ENCODE data around the gene GGT6.
A peak's percentile ranks its signal among the peaks of the same experiment; 100 is the strongest.

The GGT6 gene

DNA sequence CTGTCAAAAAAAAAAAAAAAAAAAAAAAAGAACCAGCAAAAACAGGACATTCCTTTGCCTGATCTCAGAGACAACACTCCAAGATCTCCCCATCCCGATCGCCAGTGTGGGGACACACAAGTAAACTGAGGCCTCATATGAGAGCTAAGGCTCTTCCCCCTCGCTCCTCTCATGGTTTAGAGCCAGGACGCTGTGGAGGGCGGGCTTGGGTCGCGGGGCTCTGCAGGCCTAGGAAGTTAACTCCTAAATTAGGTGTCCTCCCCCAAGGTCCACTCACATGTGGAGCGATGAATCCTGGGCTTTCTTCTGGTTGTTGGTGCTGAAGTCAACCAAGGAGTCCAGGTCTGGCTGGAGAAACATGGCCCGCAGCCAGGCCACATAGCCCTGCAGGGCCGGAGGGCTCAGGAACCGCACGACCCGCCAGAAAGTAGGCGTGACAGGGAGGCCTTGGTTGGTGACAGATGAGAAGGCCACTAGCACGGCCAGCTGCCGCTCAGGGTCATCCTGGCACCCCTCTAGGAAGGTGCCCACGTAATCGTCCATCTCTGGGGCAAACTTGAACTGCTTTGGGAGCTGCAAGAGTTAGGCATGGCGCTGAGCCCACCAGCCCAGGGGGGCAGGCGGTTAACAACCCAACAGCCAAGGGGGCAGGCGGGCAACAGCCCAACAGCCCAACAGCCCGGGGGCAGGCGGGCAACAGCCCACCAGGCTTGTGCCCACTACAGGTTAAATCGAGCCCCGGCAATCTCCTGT, 10.4 kb downstream of the GGT6 start:
- no peak for DNase-seq

DNA sequence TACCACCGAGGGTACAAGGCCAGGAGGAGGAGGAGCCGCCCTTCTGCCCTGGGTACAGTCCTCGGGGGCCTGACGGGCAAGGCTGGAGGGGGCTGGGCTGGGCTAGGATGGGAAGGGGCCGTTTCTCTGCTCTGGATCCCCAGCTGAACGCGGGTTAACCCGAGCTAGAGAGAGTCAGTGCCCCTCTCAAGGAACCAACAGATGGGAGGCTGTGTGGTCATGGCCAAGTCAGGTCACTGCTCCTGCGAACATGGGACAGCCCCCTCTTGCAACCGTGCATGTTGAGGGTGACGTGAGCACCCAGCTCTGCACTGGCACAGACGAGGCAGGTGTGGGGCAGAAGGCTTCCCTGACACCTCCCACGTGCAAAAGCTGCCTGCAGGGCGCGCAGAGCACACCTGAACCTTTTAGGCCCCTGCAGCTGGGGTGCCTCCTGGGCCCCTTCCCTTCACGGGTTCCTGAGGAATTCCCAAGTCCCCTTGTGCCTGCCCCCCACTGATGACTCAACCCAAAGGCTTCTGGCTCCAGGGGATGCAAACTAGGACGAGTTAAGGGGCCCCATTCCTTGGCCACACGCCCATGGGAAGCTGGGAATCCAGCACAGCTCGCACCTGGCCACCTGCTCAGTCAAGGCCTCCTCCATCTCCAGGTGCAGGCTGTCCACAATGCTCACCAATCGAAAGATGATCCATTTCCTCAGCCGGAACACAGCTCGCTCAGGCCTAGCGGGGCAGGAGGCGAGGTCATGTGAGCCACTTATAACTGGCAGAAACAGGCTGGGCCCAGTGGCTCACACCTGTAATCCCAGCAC, 11.5 kb downstream of the GGT6 start:
- no peak for DNase-seq

GRCh38 chr17:4548061-4548461, 12.3 kb downstream of the GGT6 start:
- DNase-seq: no peak

GRCh38 chr17:4547118-4547906, 13.1 kb downstream of the GGT6 start:
- no peak for DNase-seq

DNA sequence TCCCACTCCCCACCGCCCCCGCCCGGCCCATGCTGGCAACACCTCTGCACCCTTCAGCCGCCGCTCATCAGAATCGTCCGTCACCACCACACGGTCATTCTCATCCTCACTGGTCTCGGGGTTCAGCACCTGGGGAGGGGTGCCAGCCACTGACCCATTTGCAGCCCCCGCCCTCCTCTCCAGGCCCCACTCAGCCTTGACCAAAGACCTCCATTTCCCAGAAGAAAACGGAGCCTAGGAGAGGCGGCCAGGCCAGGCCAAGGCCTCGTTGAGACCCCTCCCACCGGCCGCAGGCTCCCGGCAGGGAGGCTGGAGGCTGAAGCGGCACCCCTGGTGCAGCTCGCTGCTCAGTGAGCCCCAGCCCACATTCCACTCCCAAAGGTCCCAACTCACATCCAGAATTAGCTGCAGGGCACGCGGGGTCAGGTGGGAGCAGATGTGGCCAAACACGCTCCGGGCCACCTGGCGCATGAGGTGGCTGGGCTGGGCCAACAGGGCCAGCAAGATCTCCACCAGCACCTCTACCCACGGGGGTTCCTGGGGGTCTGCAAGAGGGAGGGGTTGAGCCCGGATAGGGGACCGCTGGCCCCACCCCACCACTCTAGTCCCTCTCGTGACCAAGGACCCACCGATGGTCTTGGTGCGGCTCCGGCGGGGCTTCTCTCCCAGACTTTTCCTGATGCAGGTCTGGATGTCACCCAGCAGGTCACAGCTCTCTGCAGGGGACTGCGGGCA, 15.0 kb downstream of the GGT6 start:
- no peak for DNase-seq

GRCh38 chr17:4544951-4545216, 15.5 kb downstream of the GGT6 start:
- no peak for DNase-seq

GRCh38 chr17:4544135-4544950, 16.0 kb downstream of the GGT6 start:
- DNase-seq: no peak

DNA sequence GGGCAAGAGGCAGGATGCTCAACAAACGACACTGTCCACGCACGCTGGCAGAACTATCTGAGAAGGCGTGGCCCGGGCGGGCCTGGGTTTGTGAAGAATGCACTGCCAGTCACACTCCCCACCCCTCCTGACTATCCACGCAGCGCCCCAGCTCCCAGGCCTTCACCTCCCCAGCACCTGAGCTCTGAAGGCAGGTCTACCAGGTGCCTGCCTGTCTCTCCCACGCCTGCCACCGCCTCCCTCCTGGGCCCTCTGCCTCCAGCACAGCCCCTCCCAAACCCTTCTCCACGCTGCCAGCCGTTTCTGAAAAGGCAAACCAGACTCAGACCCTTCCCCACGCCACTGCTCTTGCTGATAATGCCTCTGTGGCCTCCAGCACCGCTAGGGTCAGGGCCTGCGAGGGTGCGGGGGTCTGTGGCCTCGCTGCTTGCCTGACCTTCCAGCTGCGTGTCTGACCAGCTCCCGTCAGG, 16.8 kb downstream of the GGT6 start:
- no peak for DNase-seq

- no peak for DNase-seq
These were observed 17.6 kb downstream of the GGT6 start for GRCh38 chr17:4542726-4543191.

GRCh38 chr17:4542003-4542725, 18.2 kb downstream of the GGT6 start:
- DNase-seq: no peak

DNA sequence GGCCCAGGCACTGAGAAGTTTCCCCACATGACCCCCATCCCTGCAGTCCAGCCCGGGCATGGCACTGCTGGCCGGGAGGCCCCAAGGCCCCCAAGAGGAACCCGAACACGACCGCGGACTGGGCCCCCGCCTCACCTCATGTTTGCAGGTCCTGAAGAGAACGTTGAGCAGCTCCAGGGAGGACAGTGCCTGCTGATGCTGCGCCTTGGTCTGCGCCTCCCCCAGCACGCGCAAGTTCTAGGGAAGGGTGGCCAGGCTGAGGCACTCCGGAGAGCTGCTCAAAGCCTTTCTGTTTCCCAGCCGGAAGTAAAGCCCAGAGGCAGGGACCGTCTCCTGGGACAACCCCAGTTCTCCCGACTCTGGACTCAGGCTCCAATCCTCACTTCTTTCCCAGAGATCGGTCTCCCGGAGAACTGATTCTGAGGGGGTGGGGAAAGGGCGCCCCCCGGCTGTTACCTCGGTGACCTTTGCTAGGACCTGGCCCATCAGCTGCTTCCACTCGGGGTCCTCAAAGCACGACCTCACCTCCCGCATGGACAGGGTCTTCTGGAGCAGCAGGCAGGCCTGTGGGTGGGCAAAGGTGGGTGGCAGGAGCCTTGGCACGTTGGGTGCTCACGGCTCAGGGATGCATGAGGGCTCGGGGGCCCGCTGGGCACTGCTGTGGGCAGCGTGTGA, 18.9 kb downstream of the GGT6 start:
- peak; percentile 20 for DNase-seq

DNA sequence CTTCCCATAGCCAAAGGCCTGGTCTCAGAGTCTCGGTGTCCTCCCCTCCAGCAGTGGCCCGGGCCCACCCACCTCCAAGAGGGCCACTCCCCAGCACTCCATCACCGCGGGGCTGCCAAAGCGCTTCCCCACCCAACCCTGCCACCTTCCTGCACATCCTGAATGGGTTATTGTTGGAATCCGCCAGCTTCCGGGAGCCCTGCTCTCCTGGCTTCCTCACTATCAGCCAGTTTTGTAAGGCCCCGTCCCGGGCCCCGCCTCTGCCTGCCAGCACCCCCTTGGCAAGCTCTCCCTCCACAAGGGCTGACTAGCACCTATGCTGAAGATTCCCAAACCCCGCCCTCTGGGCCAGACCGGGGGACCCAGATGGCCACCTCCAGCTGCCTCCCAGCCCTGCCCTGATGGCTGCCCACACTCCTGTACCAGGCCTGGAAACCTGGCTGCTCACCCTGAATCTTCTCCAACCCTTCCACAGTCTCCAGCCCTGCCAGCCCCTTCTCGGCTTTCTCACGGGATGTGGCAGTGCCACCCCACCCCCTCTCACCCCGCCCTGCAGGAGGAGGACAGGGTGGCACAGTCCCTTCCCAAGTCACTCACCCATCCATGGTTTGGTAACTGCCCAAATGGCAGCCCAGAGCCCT, 19.6 kb downstream of the GGT6 start:
- no peak for DNase-seq

DNA sequence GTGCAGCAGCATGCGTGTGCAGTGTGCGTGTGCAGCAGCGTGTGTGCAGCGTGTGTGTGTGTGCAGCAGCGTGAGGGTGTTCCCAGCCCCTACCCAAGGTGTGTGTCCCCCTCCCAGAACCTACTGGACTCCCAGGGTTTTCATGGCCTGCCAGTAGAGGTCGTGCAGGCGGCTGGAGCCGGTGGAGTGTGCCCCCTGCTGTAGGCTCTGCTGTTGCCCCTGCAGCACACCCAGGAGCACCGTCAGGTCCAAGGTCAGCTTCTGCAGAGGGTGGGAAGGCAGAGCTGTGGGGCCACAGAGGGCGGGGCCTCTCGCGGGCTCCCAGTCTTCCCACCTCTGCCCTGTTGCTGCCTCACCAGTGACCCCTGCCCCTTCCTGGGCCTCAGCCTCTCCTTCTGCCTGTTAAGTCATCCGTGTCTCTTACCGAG, 20.1 kb downstream of the GGT6 start:
- DNase-seq: no peak

DNA sequence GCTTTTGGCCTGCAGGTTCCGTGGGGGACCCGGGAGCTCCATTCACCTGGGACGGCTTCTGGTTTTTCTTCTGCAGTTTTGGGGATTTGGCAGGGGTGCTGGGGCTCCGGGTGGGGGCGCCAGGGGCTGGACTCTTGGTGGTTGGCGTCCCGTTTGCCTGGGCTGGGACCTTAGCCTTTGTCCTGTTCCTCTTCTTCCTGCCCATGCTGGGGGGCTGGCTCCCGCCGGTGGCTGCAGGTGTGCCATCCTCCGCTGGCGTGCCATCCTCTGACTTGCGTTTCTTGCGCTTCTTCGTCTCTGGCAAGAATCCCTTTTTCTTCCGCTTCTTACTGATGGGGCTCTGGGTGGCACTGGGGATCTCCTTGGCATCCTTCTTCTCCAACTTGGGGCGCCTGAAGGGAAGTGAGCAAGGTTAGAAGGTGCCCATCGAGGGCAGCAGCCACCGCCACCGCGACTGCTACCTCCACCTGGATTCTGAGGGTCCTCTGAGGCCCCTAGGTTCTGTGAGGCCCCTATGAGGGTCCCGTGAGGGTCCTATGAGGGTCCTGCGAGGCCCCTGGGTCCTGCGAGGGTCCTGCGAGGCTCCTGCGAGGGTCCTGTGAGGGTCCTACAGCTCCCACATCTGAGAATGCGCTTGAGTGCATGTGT, 20.7 kb downstream of the GGT6 start:
- DNase-seq: no peak

- DNase-seq: no peak
These were observed 21.4 kb downstream of the GGT6 start for GRCh38 chr17:4539025-4539424.

GRCh38 chr17:4538236-4539002, 22.0 kb downstream of the GGT6 start:
- no peak for DNase-seq

DNA sequence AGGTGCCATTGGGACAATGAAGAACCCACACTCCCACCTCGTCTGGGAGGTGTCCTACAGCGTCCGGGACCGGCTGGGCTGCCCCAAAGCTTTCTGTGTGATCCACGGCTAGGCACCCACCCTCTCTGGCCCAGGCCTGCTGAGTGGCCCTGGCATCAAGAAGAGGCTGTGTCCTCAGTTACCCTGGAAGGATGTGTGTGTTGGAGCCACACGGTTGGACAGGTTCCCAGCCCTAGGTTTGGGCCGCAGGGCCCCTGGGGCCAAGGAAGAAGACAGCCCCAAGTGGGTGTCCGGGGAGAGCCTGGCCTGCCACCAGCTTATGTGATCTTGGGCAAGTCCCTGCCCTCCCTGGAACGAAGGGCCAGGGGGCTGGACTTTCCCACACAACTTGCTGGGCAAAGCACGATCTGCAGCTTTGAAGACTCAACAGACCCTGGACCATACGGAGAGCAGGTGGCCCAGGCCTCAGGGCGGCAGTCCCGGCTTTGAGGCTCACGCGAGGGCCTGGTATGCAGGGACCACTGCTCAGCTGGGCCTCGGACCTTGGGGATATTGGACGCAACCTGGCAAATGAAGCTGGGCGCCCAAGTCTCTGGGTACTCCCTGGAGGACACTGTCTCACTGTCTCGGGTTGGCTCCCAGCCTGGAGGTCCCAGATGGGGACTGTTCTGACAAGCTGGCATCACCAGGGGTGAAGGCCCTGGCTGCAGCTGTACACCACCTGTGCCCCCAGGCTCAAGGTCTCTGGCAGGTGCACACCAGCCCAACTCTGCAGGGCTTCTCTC, 22.7 kb downstream of the GGT6 start:
- peak; percentile 60 for DNase-seq

Data from midbrain (tissue), 1 donor.